HS-27A (cell line): ENCODE data around the gene MEDAG.

Source experiments
- DNase-seq: peaks from one replicate; pipeline ENCODE4 v3.0.0-alpha.2; 2012; ENCODE audit warnings: low read depth, missing footprints

Gene MEDAG

GRCh38 chr13:30957258-30957943 lies 51.3 kb downstream of the MEDAG start:
- DNase-seq: no peak

GRCh38 chr13:30959678-30960077 lies 53.6 kb downstream of the MEDAG start:
- DNase-seq: no peak

- DNase-seq: no peak
Measured at GRCh38 chr13:30963791-30964190, 57.7 kb downstream of the MEDAG start.

GRCh38 chr13:30965380-30965779 lies 59.3 kb downstream of the MEDAG start:
- no peak for DNase-seq

GRCh38 chr13:30966101-30966500 lies 60.0 kb downstream of the MEDAG start:
- no peak for DNase-seq

GRCh38 chr13:30968846-30969245 lies 62.8 kb downstream of the MEDAG start:
- DNase-seq: no peak

GRCh38 chr13:30971575-30971974 lies 65.5 kb downstream of the MEDAG start:
- no peak for DNase-seq

GRCh38 chr13:30972888-30973377 lies 66.9 kb downstream of the MEDAG start:
- DNase-seq: no peak

GRCh38 chr13:30974350-30974749 lies 68.3 kb downstream of the MEDAG start:
- no peak for DNase-seq
